Smooth muscle cell (in vitro differentiated cells): ENCODE data around the gene SRRM5. TPM values are rescaled to one million over a fixed set of nuclear protein-coding genes. Genes with fewer than 3 reads are reported as not detected.
"Not testable (repeated sequence)": the region's sequence is repeated elsewhere in the genome, so short reads cannot be mapped to it uniquely, and the experiment has no call there.

Source experiments
- DNase-seq: peaks from one replicate; lab custom pipeline; 2025; ENCODE audit not compliant: unreplicated experiment; lab: John Stamatoyannopoulos, UW
- H2AFZ ChIP-seq: fragments of 200-600 bp; sonication (generic); 2 replicates; pipeline ENCODE4 v1.6.0; 2016; ENCODE audit warnings: antibody characterized with exemption, low read depth, mild to moderate bottlenecking
- H3F3A ChIP-seq: fragments of 200-600 bp; sonication (generic); 2 replicates; pipeline ENCODE4 v1.6.0; 2017; ENCODE audit warnings: antibody characterized with exemption, low read depth
- H3K27ac ChIP-seq: fragments of 200-600 bp; sonication (generic); 2 replicates; pipeline ENCODE4 v1.5.1; 2016; ENCODE audit warnings: low read depth, mild to moderate bottlenecking
- H3K27me3 ChIP-seq: fragments of 200-600 bp; sonication (generic); 2 replicates; pipeline ENCODE4 v1.6.1; 2016; ENCODE audit warnings: low read depth, mild to moderate bottlenecking
- H3K36me3 ChIP-seq: fragments of 200-600 bp; sonication (generic); 2 replicates; pipeline ENCODE4 v1.5.1; 2016; ENCODE audit warnings: low read depth
- H3K4me1 ChIP-seq: fragments of 200-600 bp; sonication (generic); 2 replicates; pipeline ENCODE4 v1.5.1; 2016; ENCODE audit warnings: low read depth
- H3K4me2 ChIP-seq: fragments of 200-600 bp; sonication (generic); 2 replicates; pipeline ENCODE4 v1.6.0; 2016; ENCODE audit warnings: mild to moderate bottlenecking
- H3K4me3 ChIP-seq: fragments of 200-600 bp; sonication (generic); 2 replicates; pipeline ENCODE4 v1.5.1; 2016; ENCODE audit warnings: mild to moderate bottlenecking
- H3K79me2 ChIP-seq: fragments of 200-600 bp; sonication (generic); 2 replicates; pipeline ENCODE4 v1.6.0; 2016; ENCODE audit warnings: low read depth, mild to moderate bottlenecking
- H3K9ac ChIP-seq: fragments of 200-600 bp; sonication (generic); 2 replicates; pipeline ENCODE4 v1.6.0; 2016; ENCODE audit warnings: low read depth
- H3K9me3 ChIP-seq: fragments of 200-600 bp; sonication (generic); replicated peaks from 2 replicates; pipeline ENCODE4 v1.5.1; 2016; ENCODE audit warnings: low read depth
- H4K20me1 ChIP-seq: fragments of 200-600 bp; sonication (generic); 2 replicates; pipeline ENCODE4 v1.6.0; 2016; ENCODE audit warnings: low read depth
- CTCF ChIP-seq: fragments of 200-600 bp; sonication (generic); IDR thresholded peaks from 2 replicates; pipeline ENCODE4 v1.5.1; 2017; ENCODE audit warnings: borderline replicate concordance, mild to moderate bottlenecking, antibody characterized with exemption; ENCODE audit not compliant: insufficient read depth, poor library complexity, severe bottlenecking
- WGBS: methylation state at CpG from one replicate; pipeline ENCODE4 v1.1.7; 2016; ENCODE audit warnings: low lambda C conversion rate; 5-methylcytosine and 5-hydroxymethylcytosine counted together
- polyA plus RNA-seq: library from polyadenylated mRNA; unstranded; fragments of >200 nt; fragmentation: Nextera tagmentation; extraction: Ambion mirVana; gene quantifications from 2 replicates; pipeline ENCODE4 v1.2.1, GENCODE V29; 2016
- total RNA-seq: library from RNA; depleted of rRNA; stranded (reverse); fragments of >200 nt; gene quantifications from 2 replicates; pipeline ENCODE4 v1.2.3, GENCODE V29; 2014

Gene SRRM5
- total and polyA plus RNA-seq, 2 experiments from 2014 or later: 0.27 TPM; not detected in 1

DNA sequence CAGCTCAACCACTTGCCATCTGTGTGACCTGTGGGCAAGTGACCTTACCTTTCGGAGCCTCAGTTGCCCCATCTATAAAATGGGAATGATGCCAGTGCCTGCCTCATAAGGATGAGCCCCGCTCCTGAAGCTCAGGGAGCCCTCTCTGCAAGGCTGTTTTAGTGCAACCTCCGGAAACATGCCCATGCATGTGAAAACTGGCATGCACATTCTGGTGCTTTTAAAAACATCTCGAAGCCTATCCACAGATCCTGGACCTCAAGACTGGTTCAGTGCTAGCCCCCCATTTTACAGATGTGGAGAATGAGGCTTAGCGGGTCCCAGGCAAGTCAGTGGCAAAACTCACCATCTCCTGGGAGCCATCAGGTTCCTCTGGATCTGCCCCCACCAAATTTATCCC, 22.2 kb downstream of the SRRM5 start:
- Histone ChIP-seq H3K9me3 (no peaks in the 10 kb centered on the region), H3K4me2 (no peak overlapping the region), H2AFZ (no peak overlapping the region)

GRCh38 chr19:43634506-43634871, 22.6 kb downstream of the SRRM5 start:
- peak overlapping the region; percentile 79 for H3K4me2 ChIP-seq
- TF ChIP-seq CTCF: no peak

More for the DNA sequence above, 22.2 kb downstream of the SRRM5 start:
- Histone ChIP-seq H3K4me3 (no peak overlapping the region), H3K36me3 (no peaks in the 10 kb centered on the region), H3K27me3 (peaks cover 19% of the 10 kb centered on the region), H3K79me2 (no peaks in the 10 kb centered on the region), H3K27ac (no peak overlapping the region), H3K9ac (no peak overlapping the region), H4K20me1 (no peaks in the 10 kb centered on the region), H3K4me1 (peaks cover 7% of the 10 kb centered on the region), H3F3A (no peaks in the 10 kb centered on the region)
- 86% methylated on average over 5 of the region's 5 CpGs for whole genome bisulfite sequencing
- no peak for DNase-seq
- no peak for TF ChIP-seq CTCF

DNA sequence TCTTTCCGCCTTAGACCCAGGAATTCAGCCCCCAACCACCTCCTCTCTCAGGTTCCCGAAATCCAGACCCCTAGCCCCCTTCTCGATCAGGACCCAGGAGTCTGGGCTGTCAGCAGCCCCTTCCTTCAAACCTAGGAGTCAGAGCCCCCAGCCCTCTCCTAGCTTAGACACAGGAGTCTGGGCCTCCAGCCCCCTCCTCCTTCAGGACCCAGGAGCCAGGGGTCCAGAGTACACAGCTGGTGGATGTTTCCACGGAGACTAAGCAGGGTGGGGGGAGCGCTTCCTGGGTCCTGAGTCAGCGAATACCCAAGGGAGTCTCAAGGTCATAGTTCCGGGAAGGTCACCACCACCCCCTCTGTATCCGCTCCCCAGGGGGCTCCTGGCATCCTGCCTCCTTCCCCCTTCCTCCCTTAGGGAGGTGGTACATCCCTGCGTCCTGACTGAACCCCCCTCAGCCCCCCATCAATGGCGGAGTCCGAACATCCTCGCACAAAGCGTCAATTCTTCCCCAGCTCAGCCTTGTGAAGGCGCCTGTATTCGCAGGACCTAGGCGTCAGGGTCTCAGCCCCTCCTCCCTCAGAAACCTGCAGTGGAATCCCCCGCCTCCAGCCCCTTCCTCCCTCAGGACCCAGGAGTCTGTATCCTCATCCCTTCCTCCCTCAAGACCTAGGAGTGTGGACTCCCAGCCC, 23.1 kb downstream of the SRRM5 start:
- H3K27ac ChIP-seq: no peak overlapping the region
- H3K4me1 ChIP-seq: peaks cover 7% of the 10 kb centered on the region
- no peaks in the 10 kb centered on the region for H4K20me1 ChIP-seq
- H3F3A ChIP-seq: no peaks in the 10 kb centered on the region
- no peaks in the 10 kb centered on the region for H3K79me2 ChIP-seq
- peaks cover 24% of the 10 kb centered on the region for H3K27me3 ChIP-seq
- H3K4me3 ChIP-seq: peak overlapping the region; percentile 36
- no peak for TF ChIP-seq CTCF
- DNase-seq: no peak
- peak overlapping the region; percentile 59 for H2AFZ ChIP-seq
- 15% methylated on average over 17 of the region's 17 CpGs for WGBS
- H3K36me3 ChIP-seq: no peaks in the 10 kb centered on the region
- H3K9ac ChIP-seq: peak overlapping the region; percentile 29
- H3K4me2 ChIP-seq: peak overlapping the region; percentile 79
- no peaks in the 10 kb centered on the region for H3K9me3 ChIP-seq

More at GRCh38 chr19:43634506-43634871, 22.6 kb downstream of the SRRM5 start:
- Histone ChIP-seq H3F3A (no peaks in the 10 kb centered on the region), H3K27ac (no peak overlapping the region), H3K4me3 (peak overlapping the region; percentile 36), H3K9me3 (no peaks in the 10 kb centered on the region), H2AFZ (peak overlapping the region; percentile 59), H4K20me1 (no peaks in the 10 kb centered on the region), H3K36me3 (no peaks in the 10 kb centered on the region), H3K4me1 (peaks cover 7% of the 10 kb centered on the region), H3K27me3 (peaks cover 22% of the 10 kb centered on the region), H3K9ac (no peak overlapping the region), H3K79me2 (no peaks in the 10 kb centered on the region)
- no peak for DNase-seq
- 50% methylated on average over 2 of the region's 5 CpGs for WGBS

DNA sequence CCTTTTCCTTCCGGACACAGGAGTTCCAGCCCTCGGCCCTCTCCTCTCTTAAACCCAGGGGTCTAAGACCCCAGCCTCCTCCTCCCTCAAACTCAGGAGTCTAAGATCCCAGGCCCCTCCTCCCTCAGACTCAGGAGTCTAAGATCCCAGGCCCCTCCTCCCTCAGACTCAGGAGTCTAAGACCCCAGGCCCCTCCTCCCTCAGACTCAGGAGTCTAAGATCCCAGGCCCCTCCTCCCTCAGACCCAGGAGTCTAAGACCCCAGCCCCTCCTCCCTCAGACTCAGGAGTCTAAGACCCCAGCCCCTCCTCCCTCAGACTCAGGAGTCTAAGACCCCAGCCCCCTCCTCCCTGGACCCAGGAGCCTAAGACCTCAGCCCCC, 23.7 kb downstream of the SRRM5 start:
- DNase-seq, H3K27ac ChIP-seq, H3K79me2 ChIP-seq, H3F3A ChIP-seq, H4K20me1 ChIP-seq, H3K9me3 ChIP-seq, H3K36me3 ChIP-seq, H3K4me1 ChIP-seq: not testable (repeated sequence)
- Histone ChIP-seq H3K9ac (peak overlapping the region; percentile 29), H3K4me2 (peak overlapping the region; percentile 79), H3K4me3 (peak overlapping the region; percentile 36), H2AFZ (peak overlapping the region; percentile 59), H3K27me3 (peaks cover 29% of the 10 kb centered on the region)
- 25% methylated on average over 2 of the region's 2 CpGs for WGBS
